ENCODE results near the gene SLC25A44. TPM values are rescaled to one million over a fixed set of nuclear protein-coding genes. Genes with fewer than 3 reads are reported as not detected.
"Not testable (repeated sequence)": the region's sequence is repeated elsewhere in the genome, so short reads cannot be mapped to it uniquely, and the experiment has no call there.

SLC25A44 gene
- total RNA-seq, 1 experiment from 2014 or later = 25.8 TPM

GRCh38 chr1:156163712-156164111, 30.2 kb upstream of the SLC25A44 start:
- DNase-seq (ENCODE audit: low read depth) = no peak

DNA sequence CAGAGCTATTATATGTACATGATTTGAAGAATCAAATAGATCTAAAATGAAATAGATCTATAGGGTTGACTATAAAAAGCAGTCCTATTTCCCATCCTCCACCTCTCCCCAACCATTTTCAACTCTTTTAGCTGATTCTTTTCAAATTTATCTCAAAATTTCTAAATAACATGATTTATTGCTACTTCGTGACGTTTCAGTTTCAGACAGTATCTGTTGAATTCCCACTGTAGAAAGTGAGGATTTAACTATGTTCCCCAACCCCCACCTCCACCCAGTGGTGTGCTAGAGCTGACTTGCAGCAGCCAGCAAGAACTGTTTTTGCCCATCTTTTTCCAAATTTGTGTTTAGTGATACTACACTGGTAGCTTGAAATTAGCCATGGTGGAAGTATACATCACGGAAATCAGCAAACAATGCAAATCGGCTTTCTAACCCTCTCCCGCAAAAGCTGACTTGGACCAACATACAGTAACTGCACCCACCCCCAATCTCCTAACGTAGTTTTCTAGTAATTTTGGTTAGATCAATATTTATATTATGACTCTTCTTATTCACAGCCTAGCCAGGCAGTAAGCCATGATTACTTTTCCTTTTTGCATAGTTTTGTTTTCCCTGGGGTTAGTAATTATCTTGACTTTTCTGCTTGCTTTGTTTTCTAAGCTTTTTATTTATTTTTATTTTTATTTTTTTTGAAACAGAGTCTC, 29.6 kb upstream of the SLC25A44 start:
- no peak for DNase-seq (ENCODE audit: low read depth)

GRCh38 chr1:156165083-156165482, 28.8 kb upstream of the SLC25A44 start:
- DNase-seq (ENCODE audit: low read depth) = peak; percentile 45

DNA sequence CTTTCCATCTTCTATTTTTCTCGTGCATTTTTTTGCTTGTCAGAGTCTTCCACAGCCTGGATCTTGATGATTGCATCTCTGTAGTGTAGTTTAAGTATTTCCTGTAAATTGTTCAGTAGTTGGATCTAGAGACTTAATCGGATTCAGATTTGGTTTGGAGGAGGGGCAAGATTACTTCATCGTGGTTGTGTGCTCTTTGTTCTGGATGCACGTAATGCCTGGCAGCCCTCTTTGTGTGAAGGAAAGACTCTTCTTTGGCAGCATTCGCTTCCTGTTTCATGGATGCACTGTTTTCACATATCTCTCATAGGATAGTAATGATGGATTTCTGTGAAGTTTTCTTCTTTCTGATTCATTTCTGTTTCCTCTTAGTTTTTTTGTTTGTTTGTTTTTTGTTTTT, 26.4 kb upstream of the SLC25A44 start:
- DNase-seq (ENCODE audit: low read depth) = no peak

GRCh38 chr1:156172696-156173470, 21.0 kb upstream of the SLC25A44 start:
- DNase-seq (ENCODE audit: low read depth) = no peak

DNA sequence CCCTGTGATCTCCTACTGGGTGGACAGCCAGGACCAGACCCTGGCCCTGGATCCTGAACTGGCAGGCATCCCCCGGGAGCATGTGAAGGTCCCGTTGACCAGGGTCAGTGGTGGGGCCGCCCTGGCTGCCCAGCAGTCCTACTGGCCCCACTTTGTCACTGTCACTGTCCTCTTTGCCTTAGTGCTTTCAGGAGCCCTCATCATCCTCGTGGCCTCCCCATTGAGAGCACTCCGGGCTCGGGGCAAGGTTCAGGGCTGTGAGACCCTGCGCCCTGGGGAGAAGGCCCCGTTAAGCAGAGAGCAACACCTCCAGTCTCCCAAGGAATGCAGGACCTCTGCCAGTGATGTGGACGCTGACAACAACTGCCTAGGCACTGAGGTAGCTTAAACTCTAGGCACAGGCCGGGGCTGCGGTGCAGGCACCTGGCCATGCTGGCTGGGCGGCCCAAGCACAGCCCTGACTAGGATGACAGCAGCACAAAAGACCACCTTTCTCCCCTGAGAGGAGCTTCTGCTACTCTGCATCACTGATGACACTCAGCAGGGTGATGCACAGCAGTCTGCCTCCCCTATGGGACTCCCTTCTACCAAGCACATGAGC, 17.2 kb upstream of the SLC25A44 start:
- DNase-seq (ENCODE audit: low read depth) = no peak

DNA sequence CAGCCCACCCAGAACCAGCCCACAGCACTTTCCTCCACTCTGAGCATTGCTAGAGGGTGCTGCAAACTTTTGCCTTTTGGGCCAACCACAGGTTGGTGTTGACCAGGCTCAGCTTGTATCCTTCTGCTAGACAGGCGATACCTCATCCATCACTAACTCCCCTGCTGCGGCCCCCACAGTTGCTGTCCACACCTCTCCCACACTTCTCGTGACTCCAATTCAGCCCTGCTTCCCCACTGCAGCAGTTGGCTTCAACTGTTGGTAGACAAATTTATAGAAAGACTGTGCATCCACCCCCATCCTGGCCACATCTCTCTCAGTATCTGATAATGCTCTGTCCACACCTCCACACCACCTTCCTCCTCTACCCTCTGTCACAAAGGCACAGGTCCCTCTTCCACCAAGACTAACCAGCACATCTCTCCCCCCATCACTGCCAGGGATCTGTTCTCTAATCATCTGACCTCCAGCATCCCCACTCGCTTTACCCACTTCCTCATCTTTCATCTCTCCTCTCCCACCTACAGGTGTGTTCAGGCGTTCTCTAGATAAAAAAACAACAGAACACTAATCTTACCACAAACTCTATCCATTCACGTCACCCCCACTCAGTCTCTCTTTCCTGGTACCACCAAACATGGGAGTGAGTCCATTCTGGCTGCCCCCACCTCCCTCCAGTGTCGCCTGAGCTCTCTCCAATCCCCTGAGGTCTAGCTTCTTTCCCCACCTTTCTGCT, 15.8 kb upstream of the SLC25A44 start:
- no peak for DNase-seq (ENCODE audit: low read depth)

DNA sequence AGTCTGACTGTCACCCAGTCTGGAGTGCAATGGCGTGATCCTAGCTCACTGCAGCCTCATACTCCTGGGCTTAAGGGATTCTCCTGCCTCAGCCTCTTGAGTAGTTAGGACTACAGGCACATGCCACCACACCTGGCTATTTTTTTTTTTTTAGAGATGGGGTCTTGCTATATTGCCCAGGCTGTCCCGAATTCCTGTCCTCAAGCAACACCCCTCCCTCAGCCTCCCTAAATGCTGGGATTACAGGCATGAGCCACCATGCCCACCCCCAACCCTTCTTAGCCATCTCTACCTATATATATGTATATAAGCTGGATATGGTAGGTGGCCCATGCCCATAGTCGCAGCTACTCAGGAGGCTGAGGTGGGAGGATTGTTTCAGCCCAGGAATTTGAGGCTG, 13.4 kb upstream of the SLC25A44 start:
- DNase-seq (ENCODE audit: low read depth) = no peak

DNA sequence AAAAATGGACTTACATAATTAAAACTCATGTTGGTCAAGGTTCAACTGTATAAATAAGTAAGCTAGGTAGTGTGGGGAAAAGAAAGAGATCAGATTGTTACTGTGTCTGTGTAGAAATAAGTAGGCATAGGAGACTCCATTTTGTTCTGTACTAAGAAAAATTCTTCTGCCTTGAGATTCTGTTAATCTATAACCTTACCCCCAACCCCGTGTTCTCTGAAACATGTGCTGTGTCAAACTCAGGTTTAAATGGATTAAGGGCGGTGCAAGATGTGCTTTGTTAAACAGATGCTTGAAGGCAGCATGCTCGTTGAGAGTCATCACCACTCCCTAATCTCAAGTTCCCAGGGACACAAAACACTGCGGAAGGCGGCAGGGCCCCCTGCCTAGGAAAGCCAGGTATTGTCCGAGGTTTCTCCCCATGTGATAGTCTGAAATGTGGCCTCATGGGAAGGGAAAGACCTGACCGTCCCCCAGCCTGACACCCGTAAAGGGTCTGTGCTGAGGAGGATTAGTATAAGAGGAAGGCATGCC, 12.4 kb upstream of the SLC25A44 start:
- DNase-seq (ENCODE audit: low read depth) = not testable (repeated sequence)

DNA sequence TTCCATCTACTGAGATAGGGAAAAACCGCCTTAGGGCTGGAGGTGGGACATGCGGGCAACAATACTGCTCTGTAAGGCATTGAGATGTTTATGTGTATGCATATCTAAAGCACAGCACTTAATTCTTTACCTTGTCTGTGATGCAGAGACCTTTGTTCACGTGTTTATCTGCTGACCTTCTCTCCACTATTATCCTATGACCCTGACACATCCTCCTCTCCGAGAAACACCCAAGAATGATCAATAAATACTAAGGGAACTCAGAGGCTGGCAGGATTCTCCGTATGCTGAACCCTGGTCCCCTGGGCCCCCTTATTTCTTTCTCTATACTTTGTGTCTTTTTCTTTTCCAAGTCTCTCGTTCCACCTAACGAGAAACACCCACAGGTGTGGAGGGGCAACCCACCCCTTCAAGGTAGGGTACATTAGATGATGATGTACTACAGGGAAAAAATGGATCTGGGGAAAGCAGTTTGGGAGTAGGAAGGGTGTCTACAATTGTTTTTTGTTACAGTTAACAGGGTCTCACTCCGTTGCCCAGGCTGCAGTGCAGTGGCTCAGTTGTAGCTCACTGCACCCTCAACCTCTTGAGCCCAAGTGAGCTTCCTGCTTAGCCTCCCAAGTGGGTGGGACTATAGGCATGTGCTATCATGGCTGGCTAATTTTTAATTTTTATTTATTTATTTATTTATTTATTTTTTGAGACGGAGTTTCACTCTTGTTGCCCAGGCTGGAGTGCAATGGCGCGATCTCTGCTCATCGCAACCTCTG, 11.7 kb upstream of the SLC25A44 start:
- not testable (repeated sequence) for DNase-seq (ENCODE audit: low read depth)

GRCh38 chr1:156186347-156187177, 7.3 kb upstream of the SLC25A44 start:
- not testable (repeated sequence) for DNase-seq (ENCODE audit: low read depth)

GRCh38 chr1:156190265-156190664, 3.6 kb upstream of the SLC25A44 start:
- DNase-seq (ENCODE audit: low read depth) = not testable (repeated sequence)

DNA sequence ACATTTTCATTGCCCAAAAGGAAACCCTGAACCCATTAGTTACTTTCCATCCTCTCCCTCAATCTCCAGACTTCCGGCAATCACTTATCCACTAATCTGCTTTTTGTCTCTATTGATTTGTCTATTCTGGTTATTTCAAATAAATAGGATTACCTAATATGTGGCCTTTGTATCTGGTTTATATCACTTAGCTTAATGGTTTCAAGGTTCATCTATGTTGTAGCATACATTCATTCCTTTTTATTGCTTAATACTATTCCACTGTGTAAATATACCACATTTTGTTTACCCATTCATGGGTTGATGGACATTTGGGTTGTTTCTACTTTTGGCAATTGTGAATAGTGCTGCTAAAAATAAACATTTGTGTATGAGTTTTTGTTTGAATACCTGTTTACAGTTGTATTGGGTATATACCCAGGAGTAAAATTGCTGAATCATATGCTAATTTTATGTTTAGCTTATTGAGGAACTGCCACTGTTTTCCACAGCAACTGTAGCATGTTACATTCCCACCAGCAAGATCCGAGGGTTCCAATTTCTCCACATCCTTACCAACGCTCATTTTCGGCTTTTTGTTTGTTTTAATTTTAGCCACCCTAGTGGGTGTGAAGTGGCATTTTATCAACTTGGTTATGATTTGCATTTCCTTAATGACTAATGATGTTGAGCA, 2.5 kb upstream of the SLC25A44 start:
- DNase-seq (ENCODE audit: low read depth) = no peak

GRCh38 chr1:156193208-156193487, 756 bp upstream of the SLC25A44 start:
- no peak for DNase-seq (ENCODE audit: low read depth)

- peak; percentile 9 for DNase-seq (ENCODE audit: low read depth)
Measured at GRCh38 chr1:156194300-156194652, 372 bp downstream of the SLC25A44 start.

- DNase-seq (ENCODE audit: low read depth) = no peak
Measured at GRCh38 chr1:156195853-156196252, 1.9 kb downstream of the SLC25A44 start.

DNA sequence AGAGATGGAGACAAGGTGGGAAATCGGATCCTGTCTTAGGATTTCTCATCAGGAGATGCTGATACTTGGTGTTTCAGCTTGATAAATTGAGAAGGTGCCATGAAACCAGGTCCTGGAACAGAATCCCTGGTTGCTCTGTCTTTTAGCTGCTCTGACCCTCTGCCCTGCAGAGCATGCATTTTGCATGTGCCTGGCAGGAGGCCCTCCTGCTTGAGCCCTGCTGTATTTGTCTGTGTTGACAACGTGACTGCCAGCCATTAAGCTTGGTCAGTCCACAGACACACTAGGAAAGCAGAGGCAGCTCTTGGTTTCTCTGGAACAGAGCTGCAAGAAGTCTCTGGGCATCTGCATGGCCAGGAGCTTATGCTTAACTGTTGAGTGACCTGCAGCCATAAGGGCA, 2.5 kb downstream of the SLC25A44 start:
- no peak for DNase-seq (ENCODE audit: low read depth)

- no peak for DNase-seq (ENCODE audit: low read depth)
Measured at GRCh38 chr1:156198831-156199349, 5.0 kb downstream of the SLC25A44 start.

DNA sequence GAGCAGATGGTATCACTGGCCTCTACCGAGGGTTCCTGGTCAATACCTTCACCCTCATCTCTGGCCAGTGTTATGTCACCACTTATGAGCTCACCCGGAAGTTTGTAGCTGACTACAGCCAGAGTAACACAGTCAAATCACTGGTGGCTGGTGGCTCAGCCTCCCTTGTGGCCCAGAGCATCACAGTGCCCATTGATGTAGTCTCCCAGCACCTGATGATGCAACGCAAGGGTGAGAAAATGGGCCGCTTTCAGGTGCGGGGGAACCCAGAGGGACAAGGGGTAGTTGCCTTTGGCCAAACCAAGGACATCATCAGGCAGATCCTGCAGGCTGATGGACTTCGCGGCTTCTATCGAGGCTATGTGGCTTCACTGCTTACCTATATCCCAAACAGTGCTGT, 6.1 kb downstream of the SLC25A44 start:
- no peak for DNase-seq (ENCODE audit: low read depth)

DNA sequence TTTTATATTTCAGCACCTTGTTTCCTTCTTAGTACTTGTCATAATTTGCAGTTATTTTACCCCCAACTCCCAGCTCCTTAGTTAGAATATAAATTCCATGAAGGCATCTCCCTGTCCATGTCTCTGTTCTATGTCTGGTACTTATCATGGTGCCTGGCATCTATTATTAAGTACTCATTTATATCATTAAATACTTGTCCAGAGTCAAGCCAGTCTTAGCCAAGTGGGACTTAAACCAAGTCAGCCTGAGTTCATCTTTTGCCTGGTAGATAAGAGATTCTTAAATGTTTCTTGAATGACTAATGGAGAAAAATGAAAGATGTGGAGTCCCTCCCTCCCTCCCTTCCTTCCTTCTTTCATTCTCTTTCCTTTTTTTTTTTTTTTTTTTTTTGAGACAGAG, 9.4 kb downstream of the SLC25A44 start:
- peak; percentile 60 for DNase-seq (ENCODE audit: low read depth)

All from M059J (cell line).